Right lobe of liver (tissue), 6 donors: ENCODE results near the gene EMD. TPM values are rescaled to one million over a fixed set of nuclear protein-coding genes. Genes with fewer than 3 reads are reported as not detected.
"Not testable (repeated sequence)": the region's sequence is repeated elsewhere in the genome, so short reads cannot be mapped to it uniquely, and the experiment has no call there.

Experiments used
- ATAC-seq, 4 donors: fragments of 200-7000 bp; cut with Tn5 transposase; one replicate each; pipeline ENCODE4 v1.9.1; 2020; ENCODE audit warnings: mild to moderate bottlenecking in 4 of 4, moderate library complexity in 4 of 4
- DNase-seq, 3 donors: peaks; one replicate each; pipeline ENCODE4 v3.0.0-alpha.2; 2020
- H3K27ac ChIP-seq, 3 donors: fragments of 200-600 bp; one replicate each; pipeline ENCODE4 v1.8.0; 2022
- H3K27me3 ChIP-seq, 2 donors: fragments of 200-600 bp; one replicate each; pipeline ENCODE4 v1.8.0; 2022
- H3K36me3 ChIP-seq, 4 donors: fragments of 200-600 bp; sonication (generic) in 1 of 4; one replicate each; pipeline versions ENCODE4 v1.5.1 to v1.8.0; 2017 to 2022; ENCODE audit warnings: control low read depth in 1 of 4
- H3K4me1 ChIP-seq, 4 donors: fragments of 200-600 bp; sonication (generic) in 1 of 4; one replicate each; pipeline versions ENCODE4 v1.5.1 to v1.8.0; 2017 to 2022; ENCODE audit warnings: control low read depth in 1 of 4
- H3K4me3 ChIP-seq, 3 donors: fragments of 200-600 bp; one replicate each; pipeline ENCODE4 v1.8.0; 2022
- H3K9me3 ChIP-seq, 4 donors: fragments of 200-600 bp; sonication (generic) in 1 of 4; one replicate each; pipeline versions ENCODE4 v1.5.1 to v1.8.0; 2017 to 2022; ENCODE audit warnings: control low read depth in 1 of 4
- POLR2A ChIP-seq: fragments of 450-650 bp; IDR thresholded peaks from one replicate; pipeline ENCODE4 v1.6.1; 2017; ENCODE audit warnings: antibody characterized with exemption, mild to moderate bottlenecking
- WGBS: methylation state at CpG from one replicate; pipeline ENCODE4 v1.1.6; 2018; ENCODE audit warnings: low coverage, low lambda C conversion rate; ENCODE audit not compliant: insufficient coverage; ENCODE audit errors: missing lambda C conversion rate; 5-methylcytosine and 5-hydroxymethylcytosine counted together
- intact Hi-C, 2 donors: fragments of 100-400 bp; cut with DNase I; formaldehyde crosslinking; loops; one replicate each; pipeline versions ENCODE4 v1.11.2 to v1.14.1; 2022
- total RNA-seq, 6 experiments: library from RNA; depleted of rRNA in 2 of 6; stranded (reverse); fragments of >200 nt in 2 of 6; fragmentation: NEBNext Ultra II Directional in 3 of 6; extraction: Animal tissue kit (Norgen Biotek cat#: 25700) in 3 of 6; gene quantifications; one replicate each; pipeline versions ENCODE4 v1.1.0 to v1.2.4, GENCODE V29; 2016 to 2023
- TF ChIP-seq, protein P1 (sequence below), 4 donors: fragments of 200-600 bp in 3 of 4; fragments of 450-650 bp in 1 of 4; IDR thresholded peaks; one replicate each; pipeline versions ENCODE4 v1.5.1 to v1.8.0; 2016 to 2022; ENCODE audit warnings: antibody characterized with exemption in 4 of 4, mild to moderate bottlenecking in 2 of 4
- donor health status: DM: no; HTN: yes; CAD: no.
- donor health status: DM: no; HTN: no; CAD: no.
- donor health status: DM: no; HTN: no; CAD: no.
- donor health status: DM: no; HTN: yes; CAD: no.
- donor health status: DM: no; HTN: yes; CAD: no.

Gene EMD
- total RNA-seq, 6 experiments from 2014 or later = 19.8 to 28.8 (median 24.2) TPM

DNA sequence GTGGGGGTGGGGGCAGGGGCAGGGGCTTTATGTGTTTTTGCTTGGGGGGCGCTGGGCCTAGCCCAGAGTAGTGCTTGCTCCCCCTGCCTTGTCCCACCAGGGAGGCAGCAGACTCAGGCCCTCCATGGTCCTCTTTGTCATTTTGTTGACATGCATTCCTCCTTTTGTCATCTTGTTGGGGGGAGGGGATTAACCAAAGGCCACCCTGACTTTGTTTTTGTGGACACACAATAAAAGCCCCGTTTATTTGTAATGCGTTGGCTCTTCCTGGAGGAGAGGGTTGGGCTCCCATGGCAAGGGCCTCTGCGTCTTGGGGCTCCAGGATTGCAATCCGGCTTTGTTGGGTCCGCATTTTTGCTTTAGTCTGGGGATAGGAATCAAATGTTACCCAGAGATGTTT lies 2.2 kb downstream of the EMD start:
- no peak overlapping the region for H3K4me3 ChIP-seq
- H3K9me3 ChIP-seq = no peaks in the 10 kb centered on the region
- no peaks in the 10 kb centered on the region for H3K36me3 ChIP-seq
- TF ChIP-seq POLR2A = no peak
- TF ChIP-seq, protein P1, sequence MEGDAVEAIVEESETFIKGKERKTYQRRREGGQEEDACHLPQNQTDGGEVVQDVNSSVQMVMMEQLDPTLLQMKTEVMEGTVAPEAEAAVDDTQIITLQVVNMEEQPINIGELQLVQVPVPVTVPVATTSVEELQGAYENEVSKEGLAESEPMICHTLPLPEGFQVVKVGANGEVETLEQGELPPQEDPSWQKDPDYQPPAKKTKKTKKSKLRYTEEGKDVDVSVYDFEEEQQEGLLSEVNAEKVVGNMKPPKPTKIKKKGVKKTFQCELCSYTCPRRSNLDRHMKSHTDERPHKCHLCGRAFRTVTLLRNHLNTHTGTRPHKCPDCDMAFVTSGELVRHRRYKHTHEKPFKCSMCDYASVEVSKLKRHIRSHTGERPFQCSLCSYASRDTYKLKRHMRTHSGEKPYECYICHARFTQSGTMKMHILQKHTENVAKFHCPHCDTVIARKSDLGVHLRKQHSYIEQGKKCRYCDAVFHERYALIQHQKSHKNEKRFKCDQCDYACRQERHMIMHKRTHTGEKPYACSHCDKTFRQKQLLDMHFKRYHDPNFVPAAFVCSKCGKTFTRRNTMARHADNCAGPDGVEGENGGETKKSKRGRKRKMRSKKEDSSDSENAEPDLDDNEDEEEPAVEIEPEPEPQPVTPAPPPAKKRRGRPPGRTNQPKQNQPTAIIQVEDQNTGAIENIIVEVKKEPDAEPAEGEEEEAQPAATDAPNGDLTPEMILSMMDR (IDR thresholded peaks at IDR 0.05) = no peak
- no peaks in the 10 kb centered on the region for H3K27me3 ChIP-seq
- DNase-seq (no peak), ATAC-seq (no peak)
- H3K27ac ChIP-seq = no peak overlapping the region
- WGBS = 52% methylated on average over 5 of the region's 6 CpGs
- peaks cover 0 to 3% (median 0%) of the 10 kb centered on the region in 4 donors for H3K4me1 ChIP-seq
- intact Hi-C loops = no loop called here

DNA sequence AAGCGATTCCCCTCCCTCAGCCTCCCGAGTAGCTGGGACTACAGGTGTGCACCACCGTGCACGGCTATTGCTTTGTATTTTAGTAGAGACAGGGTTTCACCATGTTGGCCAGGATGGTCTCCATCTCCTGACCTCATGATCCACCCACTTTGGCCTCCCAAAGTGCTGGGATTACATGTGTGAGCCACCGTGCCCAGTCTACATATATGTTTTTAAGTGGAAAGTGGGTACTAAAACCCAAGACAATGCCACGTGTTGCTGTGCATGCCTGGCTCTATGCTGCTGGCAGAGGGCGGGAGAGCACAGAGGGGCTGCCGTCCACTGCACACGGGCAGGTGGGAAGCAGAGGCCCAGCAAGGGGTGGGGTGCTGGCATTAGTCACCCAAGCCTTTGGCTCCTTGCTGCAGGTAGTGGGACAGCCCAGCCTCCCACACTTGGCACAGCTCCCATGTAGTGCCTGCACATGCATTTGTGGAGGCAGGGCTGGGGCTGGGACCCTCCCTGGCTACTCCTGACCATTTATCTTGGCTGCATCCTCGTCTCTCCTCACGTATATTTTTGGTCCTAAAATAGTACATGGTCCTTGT lies 3.5 kb downstream of the EMD start:
- intact Hi-C loops = no loop called here
- Histone ChIP-seq H3K27me3 (no peaks in the 10 kb centered on the region), H3K36me3 (no peaks in the 10 kb centered on the region), H3K4me1 (peaks cover 0 to 3% (median 0%) of the 10 kb centered on the region in 4 donors), H3K9me3 (no peaks in the 10 kb centered on the region), H3K4me3 (no peak overlapping the region), H3K27ac (no peak overlapping the region)
- TF ChIP-seq, protein P1 (IDR thresholded peaks at IDR 0.05) = no peak
- TF ChIP-seq POLR2A = no peak
- ATAC-seq (no peak), DNase-seq (no peak)
- 64% methylated on average over 7 of the region's 11 CpGs for WGBS

DNA sequence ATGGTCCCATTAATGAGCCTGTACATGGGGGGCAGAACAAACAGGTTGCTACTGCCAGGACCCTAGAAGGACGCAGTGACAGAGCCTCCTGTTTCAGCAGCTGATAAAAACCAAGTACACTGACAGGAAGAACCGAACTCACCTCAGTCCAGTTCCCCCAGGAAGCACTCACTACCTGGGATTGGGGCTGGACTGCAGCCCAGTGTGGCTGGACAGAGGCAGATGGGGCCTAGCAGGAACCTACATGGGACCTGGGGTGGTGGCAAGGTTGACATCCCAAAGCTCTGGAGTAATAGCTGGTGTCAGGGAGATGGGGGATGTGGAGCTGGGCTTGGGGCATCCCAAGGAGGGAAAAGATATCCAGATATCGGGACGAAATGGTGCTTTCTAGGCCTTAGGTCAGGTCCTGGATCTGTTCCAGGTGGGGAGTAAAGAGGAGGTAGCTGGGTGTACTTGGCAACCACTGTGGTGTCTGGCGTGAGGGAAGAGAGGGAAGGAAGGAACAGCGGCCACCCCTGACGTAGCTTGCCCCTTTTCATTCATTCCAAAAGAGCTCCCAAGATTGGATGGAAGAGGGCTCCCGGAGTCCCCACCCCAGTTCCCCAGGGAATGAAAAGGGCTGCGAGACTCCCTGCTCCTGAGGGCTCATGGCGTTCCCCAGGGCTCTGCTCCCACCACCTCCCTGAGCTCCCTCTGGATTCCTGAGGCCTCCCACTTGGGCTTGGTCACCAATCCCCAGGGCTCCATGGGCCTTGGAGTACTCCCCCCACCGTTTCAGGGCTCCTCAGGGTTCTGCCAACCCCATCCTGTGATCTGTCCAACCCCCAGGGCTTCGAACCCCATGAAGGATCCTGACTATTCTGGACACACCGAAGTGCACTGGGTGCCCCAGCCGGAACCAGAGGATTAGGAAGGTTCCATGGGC lies 4.5 kb downstream of the EMD start:
- TF ChIP-seq POLR2A = no peak
- TF ChIP-seq, protein P1 (IDR thresholded peaks at IDR 0.05) = no peak
- peaks cover 0 to 3% (median 0%) of the 10 kb centered on the region in 4 donors for H3K4me1 ChIP-seq
- 72% methylated on average over 9 of the region's 14 CpGs for WGBS
- DNase-seq (no peak), ATAC-seq (no peak)
- H3K36me3 ChIP-seq = no peaks in the 10 kb centered on the region
- intact Hi-C loops = no loop called here
- no peak overlapping the region for H3K27ac ChIP-seq
- H3K4me3 ChIP-seq = no peak overlapping the region
- no peaks in the 10 kb centered on the region for H3K27me3 ChIP-seq
- H3K9me3 ChIP-seq = no peaks in the 10 kb centered on the region

DNA sequence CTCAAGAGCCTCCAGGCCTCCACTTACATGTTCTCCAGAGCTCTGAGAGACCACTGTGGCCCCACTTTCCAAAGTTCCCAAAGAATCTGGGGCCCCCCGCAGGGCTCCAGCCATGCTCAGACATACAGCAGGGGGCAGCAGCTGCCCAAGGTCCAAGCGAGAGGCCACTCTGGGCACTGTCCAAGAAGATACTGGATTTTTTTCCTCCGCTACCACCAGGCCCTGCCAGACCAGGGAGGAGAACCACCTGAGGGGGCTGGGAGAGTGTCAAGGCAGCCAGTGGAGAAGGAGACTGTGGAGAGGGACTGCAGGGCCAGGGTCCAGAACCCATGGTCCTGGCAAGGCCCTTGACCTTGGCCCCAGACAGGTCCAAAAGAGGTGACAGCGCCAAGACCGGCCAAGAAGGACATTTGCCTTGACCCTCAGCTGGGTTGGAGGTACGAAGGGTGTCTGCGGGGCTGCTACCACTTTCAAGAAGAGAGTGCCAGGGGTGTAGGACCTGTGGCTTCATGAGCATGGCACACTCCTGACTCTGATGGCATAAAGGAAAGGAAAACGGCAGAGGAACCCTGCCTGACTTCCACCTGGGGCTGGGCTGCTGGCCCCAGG lies 5.3 kb downstream of the EMD start:
- TF ChIP-seq POLR2A = no peak
- TF ChIP-seq, protein P1 (IDR thresholded peaks at IDR 0.05) = peak; percentile 14 to 44 (median 34)
- H3K4me3 ChIP-seq = no peak overlapping the region
- ATAC-seq (peak in 2 of 4 donors; percentile 7 to 22), DNase-seq (peak in 1 of 3 donors; percentile 33)
- WGBS = 47% methylated on average over 2 of the region's 8 CpGs
- H3K27me3 ChIP-seq = no peaks in the 10 kb centered on the region
- intact Hi-C loops = no loop called here
- no peak overlapping the region for H3K27ac ChIP-seq
- no peaks in the 10 kb centered on the region for H3K36me3 ChIP-seq
- peaks cover 0 to 3% (median 0%) of the 10 kb centered on the region in 4 donors for H3K4me1 ChIP-seq
- H3K9me3 ChIP-seq = no peaks in the 10 kb centered on the region

DNA sequence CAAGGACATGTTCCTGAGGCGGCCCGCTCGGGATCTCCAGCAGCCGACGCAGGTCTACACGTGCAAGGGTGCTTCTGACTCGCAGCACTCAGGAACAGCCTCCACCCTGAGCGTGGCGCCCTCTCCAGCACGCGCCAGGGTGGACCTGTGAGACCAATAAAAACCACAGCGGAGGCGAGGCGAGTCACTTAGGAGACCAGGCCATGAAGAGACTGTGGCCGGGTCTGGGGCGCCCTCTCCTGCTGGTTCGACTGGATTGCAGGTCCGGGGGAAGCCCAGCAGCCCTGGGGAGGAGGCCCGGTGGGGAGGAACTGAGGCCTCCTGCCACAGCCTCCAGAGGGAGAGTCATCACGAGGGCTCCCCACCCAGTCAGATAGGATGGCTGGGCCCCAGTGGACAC lies 9.0 kb downstream of the EMD start:
- H3K9me3 ChIP-seq, DNase-seq, H3K27ac ChIP-seq, intact Hi-C loops, H3K4me1 ChIP-seq, H3K27me3 ChIP-seq, H3K4me3 ChIP-seq, H3K36me3 ChIP-seq: not testable (repeated sequence)
- peak; percentile 12 to 48 (median 34) for ATAC-seq
- no CpG with 5 or more reads among the region's 20 CpGs for WGBS

DNA sequence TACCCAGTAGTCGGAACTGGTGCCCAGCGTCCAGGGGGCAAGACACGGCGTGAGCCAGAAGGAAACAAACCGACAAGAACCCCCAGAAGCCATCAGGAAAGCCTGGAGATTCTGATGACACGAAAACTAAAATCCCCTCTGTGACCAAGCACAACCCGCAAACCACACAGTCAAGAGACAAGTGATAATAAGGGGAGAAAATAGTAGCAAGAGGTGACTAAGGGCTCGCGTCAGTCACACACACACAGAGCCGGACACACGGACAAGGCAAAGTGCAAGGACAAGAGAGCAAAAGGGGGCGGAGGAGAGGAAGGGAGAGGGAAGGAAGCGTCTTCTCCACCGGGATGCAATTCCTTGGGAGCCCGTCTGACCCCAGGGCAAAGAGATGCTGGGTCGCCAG lies 9.6 kb downstream of the EMD start:
- no CpG with 5 or more reads among the region's 16 CpGs for WGBS
- ATAC-seq = peak in 3 of 4 donors; percentile 1 to 27 (median 3)
- H3K4me1 ChIP-seq, H3K27ac ChIP-seq, H3K27me3 ChIP-seq, H3K4me3 ChIP-seq, H3K36me3 ChIP-seq, intact Hi-C loops, DNase-seq, H3K9me3 ChIP-seq: not testable (repeated sequence)
